Heart right ventricle (tissue), 16 donors: Measurements from ENCODE around the gene RAI2. TPM values are rescaled to one million over a fixed set of nuclear protein-coding genes. Genes with fewer than 3 reads are reported as not detected.

ENCODE experiments used
- ATAC-seq, 8 donors: fragments of 200-7000 bp; cut with Tn5 transposase; one replicate each; pipeline ENCODE4 v1.9.1; 2020; ENCODE audit warnings: mild to moderate bottlenecking in 8 of 8, moderate library complexity in 8 of 8, moderate number of reproducible peaks in 1 of 8
- DNase-seq, 2 donors: peaks; one replicate each; pipeline ENCODE4 v3.0.0-alpha.2; 2020
- H3K27ac ChIP-seq, 10 donors: fragments of 200-600 bp; sonication (generic) in 2 of 10; one replicate each; pipeline versions ENCODE4 v1.5.0 to v1.8.0; 2020 to 2022; ENCODE audit warnings: mild to moderate bottlenecking in 3 of 10
- H3K27me3 ChIP-seq, 7 donors: fragments of 200-600 bp; one replicate each; pipeline ENCODE4 v1.8.0; 2021 to 2022; ENCODE audit warnings: mild to moderate bottlenecking in 2 of 7
- H3K36me3 ChIP-seq, 9 donors: fragments of 200-600 bp; sonication (generic) in 1 of 9; one replicate each; pipeline versions ENCODE4 v1.5.0 to v1.8.0; 2020 to 2022; ENCODE audit warnings: mild to moderate bottlenecking in 2 of 9
- H3K4me1 ChIP-seq, 9 donors: fragments of 200-600 bp; sonication (generic) in 1 of 9; one replicate each; pipeline versions ENCODE4 v1.5.0 to v1.8.0; 2020 to 2022; ENCODE audit warnings: mild to moderate bottlenecking in 4 of 9
- H3K4me3 ChIP-seq, 10 donors: fragments of 200-600 bp; sonication (generic) in 2 of 10; one replicate each; pipeline versions ENCODE4 v1.5.0 to v1.8.0; 2020 to 2022; ENCODE audit warnings: mild to moderate bottlenecking in 7 of 10, moderate library complexity in 2 of 10
- H3K9me3 ChIP-seq, 11 donors: fragments of 200-600 bp in 10 of 11; sonication (generic) in 2 of 11; one replicate each; pipeline versions ENCODE4 v1.5.0 to v1.8.0; 2013 to 2022; ENCODE audit warnings: mild to moderate bottlenecking in 2 of 11, control low read depth in 1 of 11, moderate library complexity in 1 of 11
- WGBS, 2 donors: extraction: QIAGEN DNeasy Blood & Tissue Kit; methylation state at CpG; one replicate each; pipeline ENCODE4 v1.1.7; 2013; ENCODE audit warnings: inconsistent platforms in 1 of 2; 5-methylcytosine and 5-hydroxymethylcytosine counted together
- intact Hi-C, 10 donors: fragments of 100-400 bp; cut with DNase I; formaldehyde crosslinking; loops; one replicate each; pipeline versions ENCODE4 v1.11.1 to v1.14.2; 2022
- polyA plus RNA-seq, 2 donors: library from polyadenylated mRNA; stranded (reverse); fragments of 200-250 nt; gene quantifications; one replicate each; pipeline ENCODE4 v1.2.3, GENCODE V29; 2013
- total RNA-seq, 10 donors: library from RNA; stranded (reverse); fragmentation: NEBNext Ultra II Directional in 3 of 10; extraction: Animal tissue kit (Norgen Biotek cat#: 25700) in 3 of 10; gene quantifications; one replicate each; pipeline versions ENCODE4 v1.2.1 to v1.2.4, GENCODE V29; 2021 to 2023
- TF ChIP-seq, protein P1 (sequence below), 9 donors: fragments of 200-600 bp; sonication (generic) in 2 of 9; IDR thresholded peaks; one replicate each; pipeline versions ENCODE4 v1.5.0 to v1.8.0; 2021 to 2022; ENCODE audit warnings: antibody characterized with exemption in 9 of 9, mild to moderate bottlenecking in 5 of 9, moderate library complexity in 1 of 9
- donor health status: Arrhythmogenic right ventricular cardiomyopathy.
- donor health status: ischemic (EF 13 %, LVEDD 7.1; RV severe dilation, severe dysfunction).
- donor health status: healthy with polysubstance abuse.
- donor health status: DM: no; HTN: yes; CAD: no.
- donor health status: DM: no; HTN: no; CAD: no.
- donor health status: ischemic (EF 25% LVEDD 6.9; RV normal size, moderate dysfunction).
- donor health status: ischemic (EF 25% LVEDD 5.7; RV mildly dilated, moderate dysfunction).
- donor health status: healthy.
- donor health status: DM: yes; HTN: yes; CAD: no.
- donor health status: Ischemic cardiomyopathy.
- donor health status: ischemic (EF 35%, LVEDD 5.7; RV mildly dilated, moderate dysfunction).
- donor health status: nonischemic (EF 11% LVEDD 7.7; RV severe dilation, severe dysfunction).
- donor health status: DM: yes; HTN: yes; CAD: no.
- donor health status: PGD.
- donor health status: ischemic (EF 29% LVEDD 5.4; RV normal size, mild dysfunction).
- donor health status: nonischemic (EF 23%, LVEDD 6.1; RV moderate dilation, normal function).

The RAI2 gene
- total and polyA plus RNA-seq, 12 donors: 15.5 to 25.3 (median 20.6) TPM

DNA sequence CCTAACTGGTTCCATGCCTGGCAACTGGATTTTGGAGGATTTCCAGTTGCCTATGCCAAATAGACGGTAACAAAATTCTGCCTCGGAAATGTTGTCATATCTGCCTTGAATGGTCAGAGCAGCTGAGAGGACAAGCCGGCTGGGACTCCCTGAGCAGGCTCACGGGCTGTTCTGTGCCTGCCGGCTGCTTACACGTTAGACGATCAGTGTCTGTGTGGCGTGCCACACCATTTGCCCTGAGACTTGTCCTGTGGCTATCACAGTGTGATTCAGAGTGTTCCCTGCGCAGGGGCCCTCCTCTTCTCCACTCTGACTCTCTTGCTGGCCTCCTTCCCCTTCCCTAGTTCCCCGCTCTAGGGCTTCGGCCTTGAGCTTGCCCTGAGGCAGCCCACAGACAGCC, 42.4 kb downstream of the RAI2 start:
- ATAC-seq (no peak), DNase-seq (no peak)
- no peak overlapping the region for H3K4me3 ChIP-seq
- intact Hi-C loops: loop anchor here in 3 of 10 donors (5.0 to 10.0 kb wide), 3 partner anchors 39 to 56 kb away; partner anchors contain the start of gene RAI2 (in 1 of the 3)
- TF ChIP-seq, protein P1, sequence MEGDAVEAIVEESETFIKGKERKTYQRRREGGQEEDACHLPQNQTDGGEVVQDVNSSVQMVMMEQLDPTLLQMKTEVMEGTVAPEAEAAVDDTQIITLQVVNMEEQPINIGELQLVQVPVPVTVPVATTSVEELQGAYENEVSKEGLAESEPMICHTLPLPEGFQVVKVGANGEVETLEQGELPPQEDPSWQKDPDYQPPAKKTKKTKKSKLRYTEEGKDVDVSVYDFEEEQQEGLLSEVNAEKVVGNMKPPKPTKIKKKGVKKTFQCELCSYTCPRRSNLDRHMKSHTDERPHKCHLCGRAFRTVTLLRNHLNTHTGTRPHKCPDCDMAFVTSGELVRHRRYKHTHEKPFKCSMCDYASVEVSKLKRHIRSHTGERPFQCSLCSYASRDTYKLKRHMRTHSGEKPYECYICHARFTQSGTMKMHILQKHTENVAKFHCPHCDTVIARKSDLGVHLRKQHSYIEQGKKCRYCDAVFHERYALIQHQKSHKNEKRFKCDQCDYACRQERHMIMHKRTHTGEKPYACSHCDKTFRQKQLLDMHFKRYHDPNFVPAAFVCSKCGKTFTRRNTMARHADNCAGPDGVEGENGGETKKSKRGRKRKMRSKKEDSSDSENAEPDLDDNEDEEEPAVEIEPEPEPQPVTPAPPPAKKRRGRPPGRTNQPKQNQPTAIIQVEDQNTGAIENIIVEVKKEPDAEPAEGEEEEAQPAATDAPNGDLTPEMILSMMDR (IDR thresholded peaks at IDR 0.05): no peak
- H3K36me3 ChIP-seq: no peaks in the 10 kb centered on the region
- peaks cover 0 to 26% (median 3%) of the 10 kb centered on the region in 9 donors for H3K4me1 ChIP-seq
- H3K9me3 ChIP-seq: no peaks in the 10 kb centered on the region
- H3K27ac ChIP-seq: no peak overlapping the region
- H3K27me3 ChIP-seq: no peaks in the 10 kb centered on the region
- 88 to 92% methylated on average over 11 of the region's 11 CpGs for WGBS, 2 donors

DNA sequence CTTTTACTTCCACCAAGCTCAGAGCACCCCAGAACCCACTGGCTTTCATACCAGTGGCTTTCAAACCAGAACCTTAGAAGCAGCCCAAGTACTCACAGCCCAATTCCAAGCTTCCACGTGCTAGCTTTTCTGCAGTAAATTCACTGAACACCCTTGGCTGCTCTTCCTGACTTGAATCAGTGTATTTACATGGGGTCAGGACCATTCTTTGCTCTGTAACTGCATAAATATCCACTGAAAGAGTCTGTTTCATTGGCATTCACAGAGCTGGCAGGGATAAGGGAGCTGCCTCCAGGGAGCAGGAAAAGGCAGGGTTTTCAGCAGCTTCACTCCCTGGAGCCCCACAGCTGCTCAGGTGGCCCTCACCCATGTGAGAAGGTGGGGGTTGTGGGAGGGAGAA, 43.8 kb downstream of the RAI2 start:
- Histone ChIP-seq H3K4me1 (peaks cover 0 to 26% (median 3%) of the 10 kb centered on the region in 9 donors), H3K27me3 (no peaks in the 10 kb centered on the region), H3K9me3 (no peaks in the 10 kb centered on the region), H3K4me3 (no peak overlapping the region), H3K36me3 (no peaks in the 10 kb centered on the region), H3K27ac (no peak overlapping the region)
- no peak for ATAC-seq
- DNase-seq: no peak
- intact Hi-C loops: loop anchor here in 3 of 10 donors (5.0 to 10.0 kb wide), 3 partner anchors 40 to 58 kb away; partner anchors contain the start of gene RAI2 (in 1 of the 3)
- TF ChIP-seq, protein P1 (IDR thresholded peaks at IDR 0.05): no peak
- WGBS, 2 donors: 39 to 45% methylated on average over 1 of the region's 1 CpG

- Histone ChIP-seq H3K27ac (no peak overlapping the region), H3K4me3 (no peak overlapping the region), H3K4me1 (peaks cover 0 to 26% (median 0%) of the 10 kb centered on the region in 9 donors), H3K27me3 (no peaks in the 10 kb centered on the region), H3K36me3 (no peaks in the 10 kb centered on the region), H3K9me3 (no peaks in the 10 kb centered on the region)
- intact Hi-C loops: loop anchor here in 4 of 10 donors (5.0 to 10.0 kb wide), 4 partner anchors 50 to 393 kb away; partner anchors contain the start of gene RAI2 (in 1 of the 4)
- TF ChIP-seq, protein P1 (IDR thresholded peaks at IDR 0.05): no peak
- 28 to 40% methylated on average over 3 of the region's 3 CpGs for WGBS, 2 donors
- DNase-seq (no peak), ATAC-seq (no peak)
These were observed 46.5 kb downstream of the RAI2 start for GRCh38 chrX:17814557-17814956.

GRCh38 chrX:17814059-17814458, 47.0 kb downstream of the RAI2 start:
- WGBS, 2 donors: 71 to 75% methylated on average over 3 of the region's 3 CpGs
- no peaks in the 10 kb centered on the region for H3K9me3 ChIP-seq
- intact Hi-C loops: loop anchor here in 4 of 10 donors (5.0 to 10.0 kb wide), 4 partner anchors 51 to 393 kb away; partner anchors contain the start of gene RAI2 (in 1 of the 4)
- peak in 1 of 8 donors; percentile 26 for ATAC-seq
- DNase-seq: no peak
- H3K27me3 ChIP-seq: no peaks in the 10 kb centered on the region
- peaks cover 0 to 26% (median 0%) of the 10 kb centered on the region in 9 donors for H3K4me1 ChIP-seq
- H3K36me3 ChIP-seq: no peaks in the 10 kb centered on the region
- TF ChIP-seq, protein P1 (IDR thresholded peaks at IDR 0.05): no peak
- no peak overlapping the region for H3K4me3 ChIP-seq
- no peak overlapping the region for H3K27ac ChIP-seq
